ENCODE data around the gene FGD6.

FGD6 gene

DNA sequence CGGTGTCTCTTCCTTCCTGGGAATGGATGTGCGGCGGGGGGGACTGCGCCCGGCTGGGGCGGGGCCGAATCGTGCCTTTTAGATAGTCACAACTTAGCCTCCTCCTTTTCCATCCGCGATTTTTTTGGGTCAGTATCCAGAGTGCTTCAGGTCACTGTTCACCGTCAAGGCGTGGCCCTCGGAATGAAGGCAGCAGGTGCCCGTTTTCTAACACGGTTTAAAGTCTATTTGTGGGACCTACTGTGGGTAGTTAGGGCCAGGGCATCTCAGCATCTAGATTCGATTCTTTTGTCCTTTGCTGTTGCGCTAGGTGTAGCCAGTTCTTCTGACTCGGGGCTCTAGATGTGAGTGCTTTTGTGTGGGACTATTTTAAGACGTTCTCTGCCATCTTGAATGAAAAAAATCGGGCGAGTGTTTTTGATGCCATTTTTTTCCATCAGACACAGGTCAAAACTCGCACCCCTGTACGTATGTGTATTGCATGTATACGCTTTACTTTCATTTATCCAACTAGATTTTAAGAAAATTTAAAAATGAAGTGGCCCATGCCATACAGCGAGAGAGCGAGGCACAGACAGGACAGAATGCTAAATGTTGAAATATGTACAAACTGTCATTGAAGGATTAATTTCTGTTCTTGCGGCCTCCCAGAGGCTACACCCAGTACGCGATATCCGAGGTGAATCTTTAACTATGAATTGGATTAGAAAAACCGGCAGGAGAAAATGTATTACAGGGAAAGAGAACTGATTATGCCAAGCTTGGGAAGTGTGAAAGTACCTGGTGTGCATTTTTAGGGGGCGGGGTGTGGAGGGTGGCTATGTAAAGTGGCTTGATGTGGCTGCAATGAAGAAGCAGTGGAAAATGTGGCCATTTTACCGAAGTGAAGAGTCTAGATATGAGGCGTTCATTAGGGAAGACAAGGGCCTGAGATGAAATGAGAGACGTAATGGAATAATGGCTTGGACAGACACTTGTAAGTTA is 1.2 kb upstream of the FGD6 start:
- Histone ChIP-seq H3K27ac (ENCODE audit: low read depth, low read length) (peak overlapping the region; percentile 99), H3K9ac (ENCODE audit: low read depth, low read length) (peak overlapping the region; percentile 98), H3K27me3 (ENCODE audit: control insufficient read depth, insufficient read depth, low read length) (no peaks in the 10 kb centered on the region), H3K4me1 (ENCODE audit: control insufficient read depth, insufficient read depth, low read length) (peaks cover 32% of the 10 kb centered on the region), H3K36me3 (ENCODE audit: control insufficient read depth, insufficient read depth, low read length) (0 out of 2 replicates have a peak, but pooled peaks cover 2% of the 10 kb centered on the region), H3K9me3 (ENCODE audit: control insufficient read depth, insufficient read depth, low read length) (no peaks in the 10 kb centered on the region), H3K4me3 (ENCODE audit: low read depth, low read length) (peak overlapping the region; percentile 99)

DNA sequence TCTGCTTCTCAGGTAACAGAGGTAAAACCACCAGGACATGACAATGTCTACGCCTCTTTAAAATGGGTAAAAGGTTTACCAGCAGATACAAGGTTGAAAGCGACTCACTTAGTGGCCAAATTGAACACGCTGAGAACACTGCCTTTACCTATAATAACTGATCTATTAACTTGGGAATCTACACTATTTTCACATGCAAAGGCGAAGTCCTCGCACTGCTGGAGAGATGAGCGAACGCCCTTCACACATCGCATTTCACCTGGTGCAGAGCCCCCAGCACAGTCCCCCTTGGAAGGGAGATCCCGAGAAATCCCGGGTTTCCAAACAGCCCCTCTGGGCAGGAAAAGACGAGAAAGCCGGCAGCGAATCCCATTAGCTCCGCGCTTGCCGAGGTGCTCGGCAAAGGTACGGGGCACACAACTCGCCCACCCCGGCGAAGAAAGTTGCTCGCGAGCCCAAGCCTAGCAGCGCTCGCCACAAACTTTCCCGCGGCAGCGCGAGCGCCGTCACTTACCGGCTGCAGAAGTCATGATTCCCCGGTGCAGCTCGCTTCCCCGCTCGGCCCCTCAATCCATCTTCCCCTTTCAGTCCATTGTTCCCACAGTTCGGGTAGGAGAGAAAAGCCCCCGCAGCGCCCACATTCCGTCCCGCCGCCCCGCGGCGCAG is 423 bp downstream of the FGD6 start:
- Histone ChIP-seq H3K27me3 (ENCODE audit: control insufficient read depth, insufficient read depth, low read length) (no peaks in the 10 kb centered on the region), H3K27ac (ENCODE audit: low read depth, low read length) (peak overlapping the region; percentile 99), H3K36me3 (ENCODE audit: control insufficient read depth, insufficient read depth, low read length) (0 out of 2 replicates have a peak, but pooled peaks cover 2% of the 10 kb centered on the region), H3K9ac (ENCODE audit: low read depth, low read length) (peak overlapping the region; percentile 92), H3K4me1 (ENCODE audit: control insufficient read depth, insufficient read depth, low read length) (peaks cover 32% of the 10 kb centered on the region), H3K9me3 (ENCODE audit: control insufficient read depth, insufficient read depth, low read length) (no peaks in the 10 kb centered on the region), H3K4me3 (ENCODE audit: low read depth, low read length) (peak overlapping the region; percentile 99)

DNA sequence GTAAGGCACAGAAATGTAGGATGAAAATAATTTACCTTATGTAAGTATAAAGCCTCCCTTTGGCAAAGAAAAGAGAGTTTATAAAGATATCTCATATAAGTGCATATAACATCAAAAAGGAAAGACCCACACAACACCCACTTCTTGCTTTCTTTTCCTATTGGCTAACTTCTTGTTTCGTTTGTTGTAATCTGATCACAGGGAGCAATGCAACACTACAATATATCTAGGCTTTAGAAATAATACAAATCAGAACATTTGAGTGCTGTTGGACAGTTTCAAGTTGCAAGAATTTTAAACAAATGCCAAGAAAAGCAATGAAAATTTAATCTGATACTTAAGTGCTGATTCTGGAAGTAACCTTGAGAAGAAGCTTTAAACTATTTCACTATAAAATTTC is 1.3 kb downstream of the FGD6 start:
- peak overlapping the region; percentile 99 for H3K4me3 ChIP-seq (ENCODE audit: low read depth, low read length)
- H3K4me1 ChIP-seq (ENCODE audit: control insufficient read depth, insufficient read depth, low read length) = peaks cover 32% of the 10 kb centered on the region
- H3K27ac ChIP-seq (ENCODE audit: low read depth, low read length) = peak overlapping the region; percentile 99
- H3K9me3 ChIP-seq (ENCODE audit: control insufficient read depth, insufficient read depth, low read length) = no peaks in the 10 kb centered on the region
- 0 out of 2 replicates have a peak, but pooled peaks cover 3% of the 10 kb centered on the region for H3K36me3 ChIP-seq (ENCODE audit: control insufficient read depth, insufficient read depth, low read length)
- no peaks in the 10 kb centered on the region for H3K27me3 ChIP-seq (ENCODE audit: control insufficient read depth, insufficient read depth, low read length)
- peak overlapping the region; percentile 92 for H3K9ac ChIP-seq (ENCODE audit: low read depth, low read length)

DNA sequence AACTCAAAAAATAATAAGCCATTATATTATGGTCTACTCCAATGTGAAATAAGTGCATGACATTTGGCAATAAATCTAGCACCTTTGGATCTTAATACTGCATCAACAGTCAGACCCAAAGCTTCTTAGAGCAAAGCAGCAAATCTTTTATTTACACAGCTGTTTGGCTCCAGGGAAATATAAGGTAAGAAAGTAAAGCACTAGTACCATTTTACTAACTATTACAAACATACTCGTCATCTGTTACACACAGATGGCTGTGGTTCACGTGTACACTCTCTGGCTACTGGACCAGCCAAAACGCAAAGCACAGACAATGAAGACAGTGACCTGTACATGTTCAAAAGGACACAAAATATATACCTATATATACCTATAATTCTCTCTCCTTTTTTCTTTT is 2.8 kb downstream of the FGD6 start:
- Histone ChIP-seq H3K4me3 (ENCODE audit: low read depth, low read length) (no peak overlapping the region), H3K9me3 (ENCODE audit: control insufficient read depth, insufficient read depth, low read length) (no peaks in the 10 kb centered on the region), H3K36me3 (ENCODE audit: control insufficient read depth, insufficient read depth, low read length) (peaks cover 13% of the 10 kb centered on the region), H3K9ac (ENCODE audit: low read depth, low read length) (no peak overlapping the region), H3K27ac (ENCODE audit: low read depth, low read length) (no peak overlapping the region), H3K27me3 (ENCODE audit: control insufficient read depth, insufficient read depth, low read length) (no peaks in the 10 kb centered on the region), H3K4me1 (ENCODE audit: control insufficient read depth, insufficient read depth, low read length) (peaks cover 30% of the 10 kb centered on the region)

DNA sequence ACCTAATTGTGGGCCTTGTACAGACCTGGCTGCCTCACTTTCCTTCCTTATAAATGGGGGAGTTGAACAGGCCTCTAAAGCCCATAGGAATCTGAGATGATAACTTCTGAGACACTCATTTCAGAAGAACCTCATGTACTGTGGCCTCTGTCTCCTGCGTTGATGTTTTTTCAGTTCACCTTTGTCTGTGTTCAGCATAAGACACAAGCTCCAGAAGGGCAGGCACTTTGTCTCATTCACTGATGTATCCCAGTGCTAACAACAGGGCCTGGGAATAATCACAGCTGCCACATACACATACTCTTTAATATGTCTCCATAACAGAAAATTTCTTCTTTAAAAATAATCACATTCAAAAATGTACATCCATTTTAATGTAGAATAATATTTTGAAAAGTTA is 3.3 kb downstream of the FGD6 start:
- Histone ChIP-seq H3K9ac (ENCODE audit: low read depth, low read length) (no peak overlapping the region), H3K4me3 (ENCODE audit: low read depth, low read length) (no peak overlapping the region), H3K36me3 (ENCODE audit: control insufficient read depth, insufficient read depth, low read length) (peaks cover 17% of the 10 kb centered on the region), H3K9me3 (ENCODE audit: control insufficient read depth, insufficient read depth, low read length) (no peaks in the 10 kb centered on the region), H3K27me3 (ENCODE audit: control insufficient read depth, insufficient read depth, low read length) (no peaks in the 10 kb centered on the region), H3K4me1 (ENCODE audit: control insufficient read depth, insufficient read depth, low read length) (peaks cover 31% of the 10 kb centered on the region), H3K27ac (ENCODE audit: low read depth, low read length) (no peak overlapping the region)

DNA sequence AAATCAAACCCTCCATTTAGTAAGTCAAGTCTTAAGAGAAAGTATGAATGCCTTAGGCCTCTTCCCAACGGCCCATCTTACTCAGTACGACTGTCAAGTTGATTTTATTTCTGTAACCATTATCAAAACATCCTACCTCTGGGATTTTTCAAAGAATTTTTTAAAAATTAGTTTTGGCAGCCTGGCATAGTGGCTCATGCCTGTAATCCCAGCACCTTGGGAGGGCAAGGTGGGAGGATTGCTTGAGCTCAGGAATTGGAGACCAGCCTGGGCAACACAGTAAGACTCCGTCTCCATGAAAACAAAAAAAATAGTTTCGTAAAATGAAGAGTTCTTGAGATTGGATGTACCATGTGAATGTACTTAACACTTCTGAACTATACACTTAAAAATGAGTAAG is 4.1 kb downstream of the FGD6 start:
- peaks cover 22% of the 10 kb centered on the region for H3K36me3 ChIP-seq (ENCODE audit: control insufficient read depth, insufficient read depth, low read length)
- H3K27me3 ChIP-seq (ENCODE audit: control insufficient read depth, insufficient read depth, low read length) = no peaks in the 10 kb centered on the region
- H3K4me1 ChIP-seq (ENCODE audit: control insufficient read depth, insufficient read depth, low read length) = peaks cover 36% of the 10 kb centered on the region
- no peak overlapping the region for H3K27ac ChIP-seq (ENCODE audit: low read depth, low read length)
- no peak overlapping the region for H3K4me3 ChIP-seq (ENCODE audit: low read depth, low read length)
- H3K9me3 ChIP-seq (ENCODE audit: control insufficient read depth, insufficient read depth, low read length) = no peaks in the 10 kb centered on the region
- no peak overlapping the region for H3K9ac ChIP-seq (ENCODE audit: low read depth, low read length)

DNA sequence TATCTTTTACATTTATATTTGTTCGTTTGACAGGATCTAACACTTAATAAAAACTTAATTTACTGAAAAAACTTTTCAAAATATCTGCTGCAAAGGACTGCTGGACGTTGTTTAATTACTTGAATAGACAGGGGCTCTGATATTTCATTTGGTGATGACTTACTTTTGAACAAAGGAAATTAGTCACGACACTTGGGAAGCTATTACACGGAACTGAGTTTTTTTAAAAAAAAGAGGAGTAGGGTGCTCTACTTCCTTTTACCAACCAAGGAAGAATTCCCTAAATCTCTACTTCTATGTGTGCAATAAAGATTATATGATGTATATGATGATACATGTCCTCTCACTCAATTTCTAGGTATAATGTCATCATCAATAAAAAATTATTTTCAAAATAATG is 4.7 kb downstream of the FGD6 start:
- peaks cover 40% of the 10 kb centered on the region for H3K4me1 ChIP-seq (ENCODE audit: control insufficient read depth, insufficient read depth, low read length)
- peaks cover 22% of the 10 kb centered on the region for H3K36me3 ChIP-seq (ENCODE audit: control insufficient read depth, insufficient read depth, low read length)
- no peaks in the 10 kb centered on the region for H3K9me3 ChIP-seq (ENCODE audit: control insufficient read depth, insufficient read depth, low read length)
- no peak overlapping the region for H3K4me3 ChIP-seq (ENCODE audit: low read depth, low read length)
- H3K27ac ChIP-seq (ENCODE audit: low read depth, low read length) = no peak overlapping the region
- H3K9ac ChIP-seq (ENCODE audit: low read depth, low read length) = no peak overlapping the region
- no peaks in the 10 kb centered on the region for H3K27me3 ChIP-seq (ENCODE audit: control insufficient read depth, insufficient read depth, low read length)

DNA sequence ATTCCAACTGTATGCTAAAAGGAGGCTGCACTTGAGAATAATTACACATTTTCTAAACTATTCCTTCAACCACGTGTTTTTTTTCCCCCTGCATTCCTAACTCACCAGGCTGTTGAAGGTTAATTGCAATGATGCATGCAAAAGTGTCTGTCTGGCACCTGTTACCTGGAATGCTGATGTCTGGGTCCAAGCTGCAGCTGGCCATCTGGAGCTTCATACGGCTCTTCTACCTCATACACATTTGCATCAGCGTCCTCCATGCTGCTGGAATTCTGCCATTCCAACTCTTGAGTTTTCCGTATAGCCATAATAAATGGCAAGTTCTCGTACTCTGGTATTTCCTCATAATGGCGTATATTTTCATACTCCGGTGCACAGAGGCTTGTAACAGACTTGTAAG is 8.6 kb downstream of the FGD6 start:
- Histone ChIP-seq H3K27me3 (ENCODE audit: control insufficient read depth, insufficient read depth, low read length) (no peaks in the 10 kb centered on the region), H3K9me3 (ENCODE audit: control insufficient read depth, insufficient read depth, low read length) (no peaks in the 10 kb centered on the region), H3K4me1 (ENCODE audit: control insufficient read depth, insufficient read depth, low read length) (peaks cover 62% of the 10 kb centered on the region), H3K27ac (ENCODE audit: low read depth, low read length) (no peak overlapping the region), H3K36me3 (ENCODE audit: control insufficient read depth, insufficient read depth, low read length) (peaks cover 22% of the 10 kb centered on the region), H3K9ac (ENCODE audit: low read depth, low read length) (no peak overlapping the region), H3K4me3 (ENCODE audit: low read depth, low read length) (no peak overlapping the region)

DNA sequence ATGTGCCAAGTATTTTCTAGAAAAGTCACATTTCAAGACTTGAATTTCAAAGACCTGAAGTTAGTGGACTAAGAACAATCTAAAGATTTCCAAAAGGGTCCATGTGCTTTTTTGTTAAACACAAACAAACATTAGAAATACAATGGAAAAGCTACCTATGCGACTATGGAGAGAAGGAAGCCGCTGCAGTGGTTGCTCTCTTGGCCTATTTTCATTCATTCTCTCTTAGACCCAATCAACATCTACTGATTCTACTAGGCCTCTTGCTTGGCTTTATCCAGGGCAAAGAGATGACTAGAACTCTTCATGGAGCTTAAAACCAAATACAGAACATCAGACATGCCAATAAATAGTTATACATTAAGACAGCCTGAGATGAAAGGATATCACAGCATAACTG is 9.9 kb downstream of the FGD6 start:
- H3K9me3 ChIP-seq (ENCODE audit: control insufficient read depth, insufficient read depth, low read length) = no peaks in the 10 kb centered on the region
- H3K9ac ChIP-seq (ENCODE audit: low read depth, low read length) = no peak overlapping the region
- H3K27me3 ChIP-seq (ENCODE audit: control insufficient read depth, insufficient read depth, low read length) = no peaks in the 10 kb centered on the region
- peaks cover 73% of the 10 kb centered on the region for H3K4me1 ChIP-seq (ENCODE audit: control insufficient read depth, insufficient read depth, low read length)
- peak overlapping the region; percentile 96 for H3K27ac ChIP-seq (ENCODE audit: low read depth, low read length)
- peaks cover 22% of the 10 kb centered on the region for H3K36me3 ChIP-seq (ENCODE audit: control insufficient read depth, insufficient read depth, low read length)
- H3K4me3 ChIP-seq (ENCODE audit: low read depth, low read length) = 0 out of 2 replicates have a peak overlapping the region, but pooled peaks have one; percentile 2

DNA sequence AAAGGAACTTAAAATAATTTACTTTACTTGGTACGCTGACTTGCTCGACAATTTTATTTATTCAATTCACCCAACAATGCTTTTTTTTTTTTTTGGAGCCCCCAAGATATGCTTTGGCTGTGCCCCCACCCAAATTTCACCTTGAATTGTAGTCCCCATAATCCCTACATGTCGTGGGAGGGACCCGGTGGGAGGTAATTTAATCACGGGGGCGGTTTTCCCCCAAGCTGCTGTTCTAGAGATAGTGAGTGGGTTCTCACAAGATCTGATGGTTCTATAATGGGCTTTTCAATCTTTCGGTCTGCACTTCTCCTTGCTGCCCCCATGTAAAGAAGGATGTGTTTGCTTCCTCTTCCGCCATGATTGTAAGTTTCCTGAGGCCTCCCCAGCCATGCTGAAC is 10.4 kb downstream of the FGD6 start:
- H3K27me3 ChIP-seq (ENCODE audit: control insufficient read depth, insufficient read depth, low read length) = no peaks in the 10 kb centered on the region
- H3K4me1 ChIP-seq (ENCODE audit: control insufficient read depth, insufficient read depth, low read length) = peaks cover 73% of the 10 kb centered on the region
- H3K9me3 ChIP-seq (ENCODE audit: control insufficient read depth, insufficient read depth, low read length) = no peaks in the 10 kb centered on the region
- no peak overlapping the region for H3K9ac ChIP-seq (ENCODE audit: low read depth, low read length)
- H3K36me3 ChIP-seq (ENCODE audit: control insufficient read depth, insufficient read depth, low read length) = peaks cover 22% of the 10 kb centered on the region
- H3K27ac ChIP-seq (ENCODE audit: low read depth, low read length) = peak overlapping the region; percentile 96
- no peak overlapping the region for H3K4me3 ChIP-seq (ENCODE audit: low read depth, low read length)

DNA sequence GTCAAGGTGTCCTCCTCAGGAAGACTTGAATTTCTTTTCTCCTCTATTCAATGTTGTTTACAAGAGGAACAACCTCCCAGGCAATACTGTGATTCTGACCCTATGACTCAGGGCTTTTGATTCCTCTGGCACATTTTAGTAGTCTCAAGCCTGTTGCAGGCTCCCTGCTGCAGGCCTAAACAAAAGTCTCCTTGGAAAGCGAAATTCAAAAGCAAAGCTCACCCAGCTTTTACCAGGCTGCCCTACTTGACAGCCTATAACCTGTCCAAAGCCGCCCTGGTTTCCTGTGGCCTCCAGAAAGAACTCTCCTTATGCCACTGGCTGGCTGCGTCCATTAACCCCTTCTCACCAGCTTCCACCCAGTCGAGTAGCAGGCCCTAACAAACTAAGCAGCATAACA is 11.6 kb downstream of the FGD6 start:
- Histone ChIP-seq H3K9me3 (ENCODE audit: control insufficient read depth, insufficient read depth, low read length) (no peaks in the 10 kb centered on the region), H3K9ac (ENCODE audit: low read depth, low read length) (peak overlapping the region; percentile 52; the same call in 1 of the 2 replicates), H3K4me3 (ENCODE audit: low read depth, low read length) (no peak overlapping the region), H3K27ac (ENCODE audit: low read depth, low read length) (peak overlapping the region; percentile 96), H3K36me3 (ENCODE audit: control insufficient read depth, insufficient read depth, low read length) (peaks cover 18% of the 10 kb centered on the region), H3K4me1 (ENCODE audit: control insufficient read depth, insufficient read depth, low read length) (peaks cover 84% of the 10 kb centered on the region), H3K27me3 (ENCODE audit: control insufficient read depth, insufficient read depth, low read length) (no peaks in the 10 kb centered on the region)
